ENCODE results near the gene NRIP3. TPM values are rescaled to one million over a fixed set of nuclear protein-coding genes. Genes with fewer than 3 reads are reported as not detected.
"Not testable (repeated sequence)": the region's sequence is repeated elsewhere in the genome, so short reads cannot be mapped to it uniquely, and the experiment has no call there.

NRIP3 gene
- total RNA-seq, 2 experiments from 2014 or later = 3.0 to 3.5 TPM

DNA sequence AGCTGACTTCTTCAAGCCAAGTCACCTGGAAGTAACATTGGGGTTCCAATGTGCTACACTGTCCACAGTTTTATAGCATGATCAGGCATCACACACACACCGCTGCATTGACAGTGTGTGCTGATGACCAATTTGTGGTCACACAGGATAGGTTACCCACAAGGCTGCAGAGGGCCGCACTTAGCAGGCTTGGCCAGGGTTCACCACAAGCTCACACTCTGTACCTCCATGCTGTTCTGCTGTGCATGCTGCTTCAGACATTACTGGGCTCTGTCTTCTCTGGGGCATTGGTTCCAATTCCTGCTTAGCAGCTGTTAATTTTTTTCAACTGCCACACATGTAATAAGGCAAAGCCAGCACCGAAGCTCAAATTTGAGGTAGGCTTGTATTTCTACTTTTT lies 11.0 kb upstream of the NRIP3 start:
- no peaks in the 10 kb centered on the region for H3K9me3 Mint-ChIP-seq
- no peak overlapping the region for H3K4me3 Mint-ChIP-seq
- H3K36me3 Mint-ChIP-seq (ENCODE audit: low read depth) = no peaks in the 10 kb centered on the region

GRCh38 chr11:9013373-9013772 lies 9.6 kb upstream of the NRIP3 start:
- Mint-ChIP-seq H3K27me3 (ENCODE audit: low read depth) (peaks cover 2% of the 10 kb centered on the region), H3K36me3 (ENCODE audit: low read depth) (no peaks in the 10 kb centered on the region), H3K4me3 (no peak overlapping the region), H3K9me3 (no peaks in the 10 kb centered on the region), H3K4me1 (ENCODE audit: low read depth) (peaks cover 14% of the 10 kb centered on the region), H3K27ac (no peak overlapping the region)
- intact Hi-C loops (cut with micrococcal nuclease) = no loop called here
- CTCF ChIA-PET = interaction anchor here (0.7 to 8.0 kb wide), 9 partner anchors 15 to 493 kb away, joined by 3 to 146 read pairs (median 4); no protein-coding TSS in a partner anchor
- DNase-seq = no peak

More for the DNA sequence above, 11.0 kb upstream of the NRIP3 start:
- Mint-ChIP-seq H3K27ac (no peak overlapping the region), H3K27me3 (ENCODE audit: low read depth) (peaks cover 2% of the 10 kb centered on the region), H3K4me1 (ENCODE audit: low read depth) (peaks cover 14% of the 10 kb centered on the region)
- CTCF ChIA-PET = interaction anchor here (0.6 to 8.0 kb wide), 13 partner anchors 13 to 523 kb away, joined by 3 to 146 read pairs (median 5); no protein-coding TSS in a partner anchor
- intact Hi-C loops (cut with micrococcal nuclease) = loop anchor here (1.0 to 2.0 kb wide), 4 partner anchors 14 to 492 kb away; no protein-coding TSS in a partner anchor
- DNase-seq = no peak

DNA sequence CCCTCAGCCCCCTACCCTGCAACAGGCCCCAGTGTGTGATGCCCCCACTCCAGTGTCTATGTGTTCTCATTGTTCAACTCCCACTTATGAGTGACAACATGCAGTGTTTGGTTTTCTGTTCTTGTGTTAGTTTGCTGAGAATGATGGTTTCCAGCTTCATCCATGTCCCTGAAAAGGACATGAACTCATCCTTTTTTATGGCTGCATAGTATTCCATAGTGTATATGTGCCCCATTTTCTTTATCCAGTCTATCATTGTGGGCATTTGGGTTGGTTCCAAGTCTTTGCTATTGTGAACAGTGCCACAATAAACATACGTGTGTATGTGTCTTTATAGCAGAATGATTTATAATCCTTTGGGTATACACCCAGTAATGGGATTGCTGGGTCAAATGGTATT lies 5.7 kb upstream of the NRIP3 start:
- H3K36me3 Mint-ChIP-seq (ENCODE audit: low read depth); H3K27ac Mint-ChIP-seq; H3K4me3 Mint-ChIP-seq; DNase-seq; H3K4me1 Mint-ChIP-seq (ENCODE audit: low read depth); H3K9me3 Mint-ChIP-seq: not testable (repeated sequence)
- CTCF ChIA-PET = interaction anchor here (8.0 kb wide), 1 partner anchor 129 kb away, joined by 146 read pairs; no protein-coding TSS in a partner anchor
- peaks cover 11% of the 10 kb centered on the region for H3K27me3 Mint-ChIP-seq (ENCODE audit: low read depth)
- intact Hi-C loops (cut with micrococcal nuclease) = loop anchor here (10.0 kb wide), 1 partner anchor 1445 kb away; the partner anchor contains the start of gene AMPD3

GRCh38 chr11:9008661-9009060 lies 4.9 kb upstream of the NRIP3 start:
- Mint-ChIP-seq H3K9me3 (no peaks in the 10 kb centered on the region), H3K36me3 (ENCODE audit: low read depth) (no peaks in the 10 kb centered on the region), H3K27me3 (ENCODE audit: low read depth) (peaks cover 11% of the 10 kb centered on the region), H3K4me1 (ENCODE audit: low read depth) (peaks cover 2% of the 10 kb centered on the region), H3K4me3 (no peak overlapping the region), H3K27ac (no peak overlapping the region)
- intact Hi-C loops (cut with micrococcal nuclease) = loop anchor here (10.0 kb wide), 1 partner anchor 1446 kb away; the partner anchor contains the start of gene AMPD3
- CTCF ChIA-PET = interaction anchor here (1.0 kb wide), 1 partner anchor 498 kb away, joined by 4 read pairs; no protein-coding TSS in a partner anchor
- no peak for DNase-seq

GRCh38 chr11:9008011-9008550 lies 4.3 kb upstream of the NRIP3 start:
- Mint-ChIP-seq H3K27ac (no peak overlapping the region), H3K9me3 (no peaks in the 10 kb centered on the region), H3K27me3 (ENCODE audit: low read depth) (peaks cover 14% of the 10 kb centered on the region), H3K4me1 (ENCODE audit: low read depth) (peaks cover 6% of the 10 kb centered on the region), H3K36me3 (ENCODE audit: low read depth) (no peaks in the 10 kb centered on the region), H3K4me3 (no peak overlapping the region)
- CTCF ChIA-PET = interaction anchor here (0.6 to 1.0 kb wide), 2 partner anchors 372 to 498 kb away, joined by 4 read pairs; no protein-coding TSS in a partner anchor
- intact Hi-C loops (cut with micrococcal nuclease) = loop anchor here (10.0 kb wide), 1 partner anchor 1447 kb away; the partner anchor contains the start of gene AMPD3
- no peak for DNase-seq

GRCh38 chr11:9005087-9005486 lies 1.3 kb upstream of the NRIP3 start:
- Mint-ChIP-seq H3K27ac (no peak overlapping the region), H3K9me3 (no peaks in the 10 kb centered on the region), H3K4me3 (peak overlapping the region; percentile 28), H3K27me3 (ENCODE audit: low read depth) (peaks cover 24% of the 10 kb centered on the region), H3K4me1 (ENCODE audit: low read depth) (peaks cover 24% of the 10 kb centered on the region), H3K36me3 (ENCODE audit: low read depth) (no peaks in the 10 kb centered on the region)
- DNase-seq = no peak
- CTCF ChIA-PET = interaction anchor here (0.5 to 2.9 kb wide), 2 partner anchors 90 to 132 kb away, joined by 3 to 11 read pairs; no protein-coding TSS in a partner anchor
- intact Hi-C loops (cut with micrococcal nuclease) = loop anchor here (10.0 kb wide), 1 partner anchor 1450 kb away; the partner anchor contains the start of gene AMPD3

DNA sequence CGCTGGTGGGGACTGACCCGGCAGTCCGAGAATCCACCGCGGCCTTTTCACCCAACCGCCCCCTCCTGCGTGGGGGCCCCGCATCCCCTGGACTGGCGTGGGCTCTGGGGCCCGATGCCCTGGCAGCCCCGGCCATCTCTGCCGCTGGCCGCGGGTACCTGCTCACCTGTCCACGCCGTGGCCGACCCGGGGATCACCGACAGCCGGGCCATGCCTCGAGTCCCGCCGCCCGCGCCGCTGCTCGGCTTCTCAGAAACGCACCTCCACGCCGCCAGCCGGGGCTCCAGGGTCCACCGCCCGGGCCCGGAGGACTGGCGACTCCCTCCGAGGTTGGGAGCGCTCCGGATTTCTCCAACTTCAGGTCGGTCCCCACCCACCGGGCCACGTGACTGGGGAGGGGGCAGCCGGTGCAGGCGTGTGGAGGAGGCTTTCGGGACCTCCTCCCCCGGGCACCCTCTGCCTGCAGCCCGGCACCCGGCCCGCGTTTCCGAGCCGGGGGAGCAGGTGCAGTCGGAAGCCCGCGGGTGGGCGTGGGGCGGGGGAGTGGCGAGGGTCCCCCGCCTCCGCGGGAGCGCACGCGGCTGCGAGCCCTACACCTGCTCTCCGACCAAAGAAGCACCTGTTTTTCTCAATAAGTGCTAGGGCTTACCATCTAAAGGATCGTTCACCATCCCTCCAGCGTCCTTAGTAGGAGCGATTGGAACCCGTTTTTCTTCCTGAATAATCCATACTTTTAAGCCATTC lies 554 bp upstream of the NRIP3 start:
- H3K27ac Mint-ChIP-seq = no peak overlapping the region
- no peaks in the 10 kb centered on the region for H3K36me3 Mint-ChIP-seq (ENCODE audit: low read depth)
- peak overlapping the region; percentile 20 for H3K4me3 Mint-ChIP-seq
- DNase-seq = peak; percentile 16
- no peaks in the 10 kb centered on the region for H3K9me3 Mint-ChIP-seq
- peaks cover 28% of the 10 kb centered on the region for H3K27me3 Mint-ChIP-seq (ENCODE audit: low read depth)
- H3K4me1 Mint-ChIP-seq (ENCODE audit: low read depth) = peaks cover 24% of the 10 kb centered on the region
- intact Hi-C loops (cut with micrococcal nuclease) = loop anchor here (5.0 to 10.0 kb wide), 4 partner anchors 458 to 1450 kb away; partner anchors contain the start of genes AMPD3, WEE1 and ZNF143
- CTCF ChIA-PET = interaction anchor here (0.7 to 1.3 kb wide), 3 partner anchors 12 to 134 kb away, joined by 3 to 5 read pairs (median 3); no protein-coding TSS in a partner anchor

DNA sequence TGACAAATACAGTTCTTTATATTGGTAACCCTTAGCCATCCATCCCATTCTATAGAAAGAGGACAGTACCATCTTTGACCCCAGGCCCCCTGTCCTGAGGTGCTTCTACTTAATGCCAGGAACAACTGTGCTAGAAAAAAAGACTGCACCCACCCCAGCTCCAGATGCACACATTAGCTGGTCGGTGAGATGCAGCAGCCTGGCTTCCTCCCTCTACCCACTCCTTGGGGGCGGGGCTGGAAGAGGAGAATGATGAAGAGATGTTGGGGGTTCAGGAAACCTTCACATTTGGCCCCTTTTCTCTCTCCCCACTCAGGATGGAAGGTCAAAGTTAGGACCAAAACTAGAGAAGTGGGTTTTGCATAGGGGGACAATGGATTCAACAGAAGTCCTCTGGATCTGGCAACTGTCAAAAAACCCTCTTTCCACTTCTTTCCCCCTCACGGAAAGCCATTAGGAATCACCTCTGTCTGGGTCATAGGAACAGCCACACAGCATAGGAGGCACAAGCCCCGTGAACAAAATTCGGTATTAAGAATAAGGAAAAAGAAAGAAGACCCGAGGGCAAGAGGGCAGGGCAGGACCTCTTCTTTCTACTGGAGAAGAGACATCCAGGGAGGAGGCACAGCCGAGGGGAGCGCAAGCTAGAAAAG lies 755 bp downstream of the NRIP3 start:
- Mint-ChIP-seq H3K27ac (no peak overlapping the region), H3K36me3 (ENCODE audit: low read depth) (no peaks in the 10 kb centered on the region), H3K9me3 (no peaks in the 10 kb centered on the region), H3K4me3 (peak overlapping the region; percentile 68), H3K27me3 (ENCODE audit: low read depth) (peaks cover 35% of the 10 kb centered on the region), H3K4me1 (ENCODE audit: low read depth) (peaks cover 24% of the 10 kb centered on the region)
- CTCF ChIA-PET = interaction anchor here (0.7 to 1.5 kb wide), 5 partner anchors 13 to 135 kb away, joined by 3 to 5 read pairs (median 3); no protein-coding TSS in a partner anchor
- peak; percentile 41 for DNase-seq
- intact Hi-C loops (cut with micrococcal nuclease) = loop anchor here (1.0 to 10.0 kb wide), 7 partner anchors 57 to 1452 kb away; partner anchors contain the start of genes AKIP1, AMPD3, RPL27A and TRIM66

- peak; percentile 81 for DNase-seq
- H3K36me3 Mint-ChIP-seq (ENCODE audit: low read depth) = no peaks in the 10 kb centered on the region
- H3K9me3 Mint-ChIP-seq = no peaks in the 10 kb centered on the region
- H3K27ac Mint-ChIP-seq = peak overlapping the region; percentile 14
- H3K27me3 Mint-ChIP-seq (ENCODE audit: low read depth) = peaks cover 35% of the 10 kb centered on the region
- intact Hi-C loops (cut with micrococcal nuclease) = loop anchor here (1.0 to 10.0 kb wide), 10 partner anchors 13 to 1453 kb away; partner anchors contain the start of genes AMPD3, RPL27A, TMEM9B and TRIM66
- no peak overlapping the region for H3K4me3 Mint-ChIP-seq
- CTCF ChIA-PET = interaction anchor here (1.1 to 1.2 kb wide), 2 partner anchors 14 to 136 kb away, joined by 5 read pairs; no protein-coding TSS in a partner anchor
- H3K4me1 Mint-ChIP-seq (ENCODE audit: low read depth) = peaks cover 24% of the 10 kb centered on the region
Observed at GRCh38 chr11:9001736-9002135, 2.1 kb downstream of the NRIP3 start.

DNA sequence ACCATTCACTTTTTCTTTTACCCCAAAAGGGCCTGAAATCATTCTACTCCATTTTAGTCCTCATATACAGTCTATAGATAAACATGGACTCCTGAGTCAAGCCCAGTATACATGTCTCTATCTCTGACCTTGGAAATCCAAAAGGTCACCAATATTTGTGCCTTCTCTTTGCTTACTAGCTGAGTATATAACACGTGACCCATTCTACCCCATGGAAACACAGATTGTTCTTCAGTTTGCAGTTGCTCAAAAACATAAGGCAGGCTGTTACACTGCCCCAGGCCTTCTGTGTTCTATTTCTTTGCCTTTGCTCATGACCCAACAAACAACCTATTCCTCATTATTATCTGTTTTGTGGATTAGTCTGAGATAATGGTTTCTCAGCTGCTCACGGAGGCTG lies 5.8 kb downstream of the NRIP3 start:
- CTCF ChIA-PET = interaction anchor here (0.6 to 1.3 kb wide), 4 partner anchors 39 to 1536 kb away, joined by 3 to 4 read pairs (median 3); no protein-coding TSS in a partner anchor
- Mint-ChIP-seq H3K9me3 (no peaks in the 10 kb centered on the region), H3K36me3 (ENCODE audit: low read depth) (no peaks in the 10 kb centered on the region), H3K4me3 (no peak overlapping the region), H3K4me1 (ENCODE audit: low read depth) (peaks cover 17% of the 10 kb centered on the region), H3K27ac (no peak overlapping the region), H3K27me3 (ENCODE audit: low read depth) (peaks cover 23% of the 10 kb centered on the region)
- no peak for DNase-seq
- intact Hi-C loops (cut with micrococcal nuclease) = no loop called here

- CTCF ChIA-PET = interaction anchor here (0.6 to 1.3 kb wide), 4 partner anchors 38 to 1537 kb away, joined by 3 to 4 read pairs (median 3); no protein-coding TSS in a partner anchor
- intact Hi-C loops (cut with micrococcal nuclease) = no loop called here
- H3K27me3 Mint-ChIP-seq (ENCODE audit: low read depth) = peaks cover 21% of the 10 kb centered on the region
- H3K4me3 Mint-ChIP-seq = no peak overlapping the region
- no peak overlapping the region for H3K27ac Mint-ChIP-seq
- H3K36me3 Mint-ChIP-seq (ENCODE audit: low read depth) = no peaks in the 10 kb centered on the region
- DNase-seq = no peak
- peaks cover 13% of the 10 kb centered on the region for H3K4me1 Mint-ChIP-seq (ENCODE audit: low read depth)
- no peaks in the 10 kb centered on the region for H3K9me3 Mint-ChIP-seq
Observed at GRCh38 chr11:8997451-8997850, 6.3 kb downstream of the NRIP3 start.

Measured in activated naive CD4-positive, alpha-beta T cell treated with anti-CD3 and anti-CD28 coated beads for 36 hours (primary cell).